Upper lobe of left lung (tissue), 4 donors: ENCODE data around the gene NCOA1.

Experiments used
- EP300 ChIP-seq, 4 donors: sonication (generic); formaldehyde crosslinking; IDR thresholded peaks; one replicate each; pipeline ENCODE4 v1.5.1; 2017; ENCODE audit warnings: antibody characterized with exemption in 4 of 4, control low read depth in 2 of 4
- POLR2A ChIP-seq, 4 donors: fragments of 450-650 bp; IDR thresholded peaks; one replicate each; pipeline ENCODE4 v1.5.1; 2016 to 2017; ENCODE audit warnings: antibody characterized with exemption in 4 of 4, mild to moderate bottlenecking in 2 of 4
- POLR2AphosphoS5 ChIP-seq, 2 donors: sonication (generic); formaldehyde crosslinking; IDR thresholded peaks; one replicate each; pipeline ENCODE4 v1.5.1; 2017; ENCODE audit warnings: antibody characterized with exemption in 2 of 2
- TF ChIP-seq, protein P1 (sequence below), 6 experiments: fragments of 450-650 bp in 4 of 6; fragments of 200-600 bp in 2 of 6; sonication (generic) in 2 of 6; IDR thresholded peaks; one replicate each; pipeline ENCODE4 v1.5.1; 2016 to 2019; ENCODE audit warnings: antibody characterized with exemption in 6 of 6

DNA sequence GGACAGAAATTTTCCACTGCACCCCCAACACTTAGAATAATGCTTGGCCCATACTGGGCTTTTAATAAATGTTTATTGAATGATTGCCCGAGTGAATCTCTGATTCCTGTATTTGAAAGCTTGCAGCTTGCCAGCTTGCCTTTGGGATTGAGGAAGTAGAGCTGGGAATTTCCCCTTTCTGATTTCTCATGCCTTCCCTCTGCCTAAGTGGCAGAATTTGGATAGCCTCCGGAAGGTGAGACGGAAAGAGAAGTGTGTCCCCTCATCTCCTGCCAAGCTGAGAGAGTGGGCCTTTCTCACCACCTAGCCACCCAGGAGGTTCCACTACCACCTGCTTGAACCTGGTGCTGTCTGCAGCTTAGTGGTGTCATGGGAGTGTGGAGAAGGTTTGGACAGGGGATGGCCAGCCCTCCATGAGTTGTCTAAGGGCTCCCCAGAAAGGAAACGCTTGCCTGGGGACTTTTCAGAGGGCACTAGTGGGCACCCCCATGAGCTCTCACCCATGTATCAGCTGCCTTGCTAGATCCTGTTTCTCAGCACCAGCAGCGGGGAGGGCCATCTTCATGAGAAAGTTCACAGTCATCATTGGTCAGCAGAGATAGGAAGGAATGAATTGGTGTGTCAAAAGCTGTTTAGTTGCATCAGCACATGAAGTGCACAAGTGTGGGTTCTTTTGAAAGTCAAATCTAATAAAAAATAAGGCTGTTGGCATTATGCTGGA, 8.6 kb upstream of the NCOA1 start:
- no peak for TF ChIP-seq EP300 (IDR thresholded peaks at IDR 0.05)
- TF ChIP-seq POLR2A (IDR thresholded peaks at IDR 0.05) = no peak
- TF ChIP-seq, protein P1, sequence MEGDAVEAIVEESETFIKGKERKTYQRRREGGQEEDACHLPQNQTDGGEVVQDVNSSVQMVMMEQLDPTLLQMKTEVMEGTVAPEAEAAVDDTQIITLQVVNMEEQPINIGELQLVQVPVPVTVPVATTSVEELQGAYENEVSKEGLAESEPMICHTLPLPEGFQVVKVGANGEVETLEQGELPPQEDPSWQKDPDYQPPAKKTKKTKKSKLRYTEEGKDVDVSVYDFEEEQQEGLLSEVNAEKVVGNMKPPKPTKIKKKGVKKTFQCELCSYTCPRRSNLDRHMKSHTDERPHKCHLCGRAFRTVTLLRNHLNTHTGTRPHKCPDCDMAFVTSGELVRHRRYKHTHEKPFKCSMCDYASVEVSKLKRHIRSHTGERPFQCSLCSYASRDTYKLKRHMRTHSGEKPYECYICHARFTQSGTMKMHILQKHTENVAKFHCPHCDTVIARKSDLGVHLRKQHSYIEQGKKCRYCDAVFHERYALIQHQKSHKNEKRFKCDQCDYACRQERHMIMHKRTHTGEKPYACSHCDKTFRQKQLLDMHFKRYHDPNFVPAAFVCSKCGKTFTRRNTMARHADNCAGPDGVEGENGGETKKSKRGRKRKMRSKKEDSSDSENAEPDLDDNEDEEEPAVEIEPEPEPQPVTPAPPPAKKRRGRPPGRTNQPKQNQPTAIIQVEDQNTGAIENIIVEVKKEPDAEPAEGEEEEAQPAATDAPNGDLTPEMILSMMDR (IDR thresholded peaks at IDR 0.05) = no peak
- TF ChIP-seq POLR2AphosphoS5 (IDR thresholded peaks at IDR 0.05) = no peak
